DOHH2 (cell line): Measurements from ENCODE around the gene PIGH.

Experiments used
- H3F3A ChIP-seq: fragments of 200-600 bp; sonication (generic), shearing (Covaris generic); 2 replicates; pipeline ENCODE4 v1.6.0; 2016; ENCODE audit warnings: antibody characterized with exemption, mild to moderate bottlenecking; ENCODE audit not compliant: control insufficient read depth, insufficient read depth
- H3K27ac ChIP-seq: fragments of 200-600 bp; sonication (generic); 2 replicates; pipeline ENCODE4 v1.5.1; 2014; ENCODE audit warnings: low read depth, mild to moderate bottlenecking, low read length, moderate library complexity
- H3K27me3 ChIP-seq: fragments of 200-600 bp; sonication (generic); 2 replicates; pipeline ENCODE4 v1.6.1; 2014; ENCODE audit warnings: mild to moderate bottlenecking, low read length, mixed read lengths; ENCODE audit not compliant: control insufficient read depth
- H3K36me3 ChIP-seq: fragments of 200-600 bp; sonication (generic); 2 replicates; pipeline ENCODE4 v1.6.1; 2014; ENCODE audit warnings: mild to moderate bottlenecking, low read length, moderate library complexity, mixed read lengths; ENCODE audit not compliant: control insufficient read depth
- H3K4me1 ChIP-seq: fragments of 200-600 bp; sonication (generic); 2 replicates; pipeline ENCODE4 v1.6.1; 2014; ENCODE audit warnings: mild to moderate bottlenecking, low read length, mixed read lengths; ENCODE audit not compliant: control insufficient read depth
- H3K4me2 ChIP-seq: fragments of 200-600 bp; sonication (generic); 2 replicates; pipeline ENCODE4 v1.6.0; 2014; ENCODE audit warnings: mild to moderate bottlenecking, low read length, moderate library complexity
- H3K4me3 ChIP-seq: fragments of 200-600 bp; sonication (generic); 2 replicates; pipeline ENCODE4 v1.5.1; 2014; ENCODE audit warnings: mild to moderate bottlenecking, low read length, mixed read lengths
- H3K79me2 ChIP-seq: fragments of 200-600 bp; sonication (generic); 2 replicates; pipeline ENCODE4 v1.6.1; 2014; ENCODE audit warnings: mild to moderate bottlenecking, low read length, mixed read lengths; ENCODE audit not compliant: control insufficient read depth
- H3K9me2 ChIP-seq: fragments of 200-600 bp; sonication (generic); replicated peaks from 2 replicates; pipeline ENCODE4 v1.6.1; 2014; ENCODE audit warnings: mild to moderate bottlenecking, low read length, mixed read lengths; ENCODE audit not compliant: control insufficient read depth
- H3K9me3 ChIP-seq: fragments of 200-600 bp; sonication (generic); 2 replicates; pipeline ENCODE4 v1.6.1; 2014; ENCODE audit warnings: antibody characterized with exemption, low read length, mixed read lengths; ENCODE audit not compliant: control insufficient read depth, insufficient read depth
- H4K20me1 ChIP-seq: fragments of 200-600 bp; sonication (generic); 2 replicates; pipeline ENCODE4 v1.6.0; 2014; ENCODE audit warnings: low read depth, mild to moderate bottlenecking, antibody characterized with exemption, low read length, moderate library complexity; ENCODE audit not compliant: control insufficient read depth, insufficient read depth
- CTCF ChIP-seq: fragments of 200-600 bp; sonication (generic); IDR thresholded peaks from one replicate; pipeline ENCODE4 v1.5.1; 2014; ENCODE audit warnings: antibody characterized with exemption, mild to moderate bottlenecking, low read depth, low read length; ENCODE audit not compliant: poor library complexity, severe bottlenecking
- EZH2phosphoT487 ChIP-seq: fragments of 200-600 bp; sonication (generic); IDR thresholded peaks from 2 replicates; pipeline ENCODE4 v1.6.1; 2017; ENCODE audit warnings: borderline replicate concordance, mild to moderate bottlenecking, antibody characterized with exemption, low read length, moderate library complexity, mixed read lengths

The PIGH gene

GRCh38 chr14:67574806-67575205 is 25.3 kb downstream of the PIGH start:
- H3K79me2 ChIP-seq: no peaks in the 10 kb centered on the region
- no peak overlapping the region for H3K4me3 ChIP-seq
- no peaks in the 10 kb centered on the region for H3K9me2 ChIP-seq
- no peak for TF ChIP-seq CTCF
- TF ChIP-seq EZH2phosphoT487: no peak
- H3F3A ChIP-seq: no peaks in the 10 kb centered on the region
- H3K9me3 ChIP-seq: no peaks in the 10 kb centered on the region
- no peak overlapping the region for H3K4me2 ChIP-seq
- H3K27ac ChIP-seq: no peak overlapping the region
- H3K27me3 ChIP-seq: peaks cover 2% of the 10 kb centered on the region; the same call in 1 of the 2 replicates
- no peaks in the 10 kb centered on the region for H3K4me1 ChIP-seq
- H3K36me3 ChIP-seq: no peaks in the 10 kb centered on the region
- H4K20me1 ChIP-seq: no peaks in the 10 kb centered on the region

- no peak for TF ChIP-seq CTCF
- TF ChIP-seq EZH2phosphoT487: no peak
- H3K4me2 ChIP-seq: no peak overlapping the region
- H3K79me2 ChIP-seq: no peaks in the 10 kb centered on the region
- no peaks in the 10 kb centered on the region for H3K36me3 ChIP-seq
- peaks cover 2% of the 10 kb centered on the region; the same call in 1 of the 2 replicates for H3K27me3 ChIP-seq
- no peak overlapping the region for H3K4me3 ChIP-seq
- no peaks in the 10 kb centered on the region for H3K4me1 ChIP-seq
- no peak overlapping the region for H3K27ac ChIP-seq
- no peaks in the 10 kb centered on the region for H3K9me3 ChIP-seq
- no peaks in the 10 kb centered on the region for H3F3A ChIP-seq
- no peaks in the 10 kb centered on the region for H4K20me1 ChIP-seq
- no peaks in the 10 kb centered on the region for H3K9me2 ChIP-seq
These were observed 25.9 kb downstream of the PIGH start for GRCh38 chr14:67574156-67574555.

- Histone ChIP-seq H4K20me1 (no peaks in the 10 kb centered on the region), H3K4me3 (no peak overlapping the region), H3K36me3 (no peaks in the 10 kb centered on the region), H3K9me2 (no peaks in the 10 kb centered on the region), H3K79me2 (no peaks in the 10 kb centered on the region), H3K4me2 (no peak overlapping the region), H3F3A (no peaks in the 10 kb centered on the region), H3K9me3 (no peaks in the 10 kb centered on the region), H3K4me1 (no peaks in the 10 kb centered on the region), H3K27ac (no peak overlapping the region), H3K27me3 (peaks cover 2% of the 10 kb centered on the region; the same call in 1 of the 2 replicates)
- TF ChIP-seq EZH2phosphoT487 (no peak), CTCF (no peak)
These were observed 26.6 kb downstream of the PIGH start for GRCh38 chr14:67573228-67574010.
